T1000 (cell line): ENCODE data around the gene EME2.

ENCODE experiments used
- DNase-seq: peaks from one replicate; lab custom pipeline; 2025; ENCODE audit warnings: mixed read lengths; lab: John Stamatoyannopoulos, UW

Gene EME2

GRCh38 chr16:1818873-1819525, 46.4 kb downstream of the EME2 start:
- no peak for DNase-seq

- DNase-seq = no peak
These were observed 47.0 kb downstream of the EME2 start for GRCh38 chr16:1819611-1820010.

GRCh38 chr16:1820096-1820945, 47.7 kb downstream of the EME2 start:
- DNase-seq = no peak

GRCh38 chr16:1820946-1821290, 48.3 kb downstream of the EME2 start:
- no peak for DNase-seq

GRCh38 chr16:1821861-1822611, 49.4 kb downstream of the EME2 start:
- no peak for DNase-seq

GRCh38 chr16:1822801-1823200, 50.2 kb downstream of the EME2 start:
- no peak for DNase-seq

GRCh38 chr16:1823821-1824220, 51.2 kb downstream of the EME2 start:
- no peak for DNase-seq

GRCh38 chr16:1825381-1825863, 52.8 kb downstream of the EME2 start:
- no peak for DNase-seq
